ENCODE data around the gene TUSC2. TPM values are rescaled to one million over a fixed set of nuclear protein-coding genes. Genes with fewer than 3 reads are reported as not detected.
A peak's percentile ranks its signal among the peaks of the same experiment; 100 is the strongest.

The TUSC2 gene
- total RNA-seq, 1 experiment from 2014 or later: 33.5 TPM

GRCh38 chr3:50292159-50293078, 35.6 kb downstream of the TUSC2 start, which contains the start of gene IFRD2:
Gene IFRD2, minus strand, starts transcription at chr3:50292429. Its CDS starts 155 bp downstream, at chr3:50292274.
- no peaks in the 10 kb centered on the region for H3K79me1 ChIP-seq (ENCODE audit: insufficient read depth, low read depth, low read length, poor library complexity, severe bottlenecking)
- peaks cover 5% of the 10 kb centered on the region for H3K23me2 ChIP-seq (ENCODE audit: insufficient read length, low read depth, low read length, poor library complexity, severe bottlenecking)
- H3K23ac ChIP-seq (ENCODE audit: insufficient read length, low read depth, low read length): no peak within 1 kb of the TSS
- WGBS (ENCODE audit: extremely low coverage, insufficient read length, low lambda C conversion rate): no CpG with 5 or more reads among the region's 67 CpGs
- no peak within 1 kb of the TSS for H2BK5ac ChIP-seq (ENCODE audit: insufficient read length, low read length)
- no peak within 1 kb of the TSS for H4K91ac ChIP-seq (ENCODE audit: insufficient read length, low read depth, low read length)
- no peaks in the 10 kb centered on the region for H3K27me3 ChIP-seq (ENCODE audit: insufficient read depth, low read length)
- H3K9me3 ChIP-seq (ENCODE audit: control insufficient read depth, low read depth, low read length): no peaks in the 10 kb centered on the region
- H2BK120ac ChIP-seq (ENCODE audit: low read depth, low read length, poor library complexity, severe bottlenecking): no peak within 1 kb of the TSS
- no peak within 1 kb of the TSS for H4K5ac ChIP-seq (ENCODE audit: insufficient read length, low read depth, low read length)
- peak within 1 kb of the TSS; percentile 91 for H3K4me2 ChIP-seq (ENCODE audit: insufficient read depth, insufficient read length, low read length)
- no peak within 1 kb of the TSS for H2BK12ac ChIP-seq (ENCODE audit: insufficient read length, low read depth, low read length)
- H2BK20ac ChIP-seq (ENCODE audit: low read depth, low read length, poor library complexity, severe bottlenecking): no peak within 1 kb of the TSS
- peak within 1 kb of the TSS; percentile 63 for H3K14ac ChIP-seq (ENCODE audit: insufficient read depth, low read length)
- Mint-ChIP-seq H3K9me3 (no peaks in the 10 kb centered on the region; a peak in 1 of 5 replicates), H3K27me3 (ENCODE audit: low read depth) (no peaks in the 10 kb centered on the region), H3K36me3 (ENCODE audit: insufficient read depth in 1 of 3, low read depth in 3 of 3) (peaks cover 27 to 42% (median 34%) of the 10 kb centered on the region in 3 experiments; a peak in 6 of 7 replicates), H3K4me1 (peaks cover 11% of the 10 kb centered on the region in 2 experiments), H3K27ac (peak within 1 kb of the TSS; percentile 87 to 99 (median 96); a peak in 6 of 7 replicates), H3K4me3 (peak within 1 kb of the TSS; percentile 82 to 87)
- H4K20me1 ChIP-seq (ENCODE audit: control insufficient read depth, insufficient read depth, insufficient read length): no peaks in the 10 kb centered on the region
- H2BK15ac ChIP-seq (ENCODE audit: low read depth, low read length): no peak within 1 kb of the TSS
- no peak for TF ChIP-seq CTCF (conservative IDR thresholded peaks at IDR 0.05)
- peak within 1 kb of the TSS; percentile 64 for H3K18ac ChIP-seq (ENCODE audit: insufficient read length, low read depth, low read length)
- no peak within 1 kb of the TSS for H3K56ac ChIP-seq (ENCODE audit: insufficient read length, low read depth, low read length)
- peak within 1 kb of the TSS; percentile 73 for H3K9ac ChIP-seq (ENCODE audit: extremely low read depth, insufficient read length, low read length)
- peak; percentile 98 for DNase-seq
- H4K8ac ChIP-seq (replicated peaks; ENCODE audit: insufficient read length, low read depth, low read length): no peak within 1 kb of the TSS
- no peak within 1 kb of the TSS for H2AK5ac ChIP-seq (ENCODE audit: insufficient read length, low read length)
- no peaks in the 10 kb centered on the region for H3K4me1 ChIP-seq (ENCODE audit: insufficient read depth, low read length)
- H3K27ac ChIP-seq (ENCODE audit: insufficient read length, low read depth, low read length): no peak within 1 kb of the TSS
- H3K79me2 ChIP-seq (ENCODE audit: insufficient read depth, low read length): peaks cover 3% of the 10 kb centered on the region; the same call in 1 of the 2 replicates
- H2AFZ ChIP-seq (ENCODE audit: low read length): no peak within 1 kb of the TSS
- no peak within 1 kb of the TSS for H3T11ph ChIP-seq (ENCODE audit: low read length)
- H3K4ac ChIP-seq (ENCODE audit: low read depth, low read length): no peak within 1 kb of the TSS

All from H9 (cell line).